ENCODE data around the gene OBSCN. TPM values are rescaled to one million over a fixed set of nuclear protein-coding genes. Genes with fewer than 3 reads are reported as not detected.
A peak's percentile ranks its signal among the peaks of the same experiment; 100 is the strongest.

Gene OBSCN
- total RNA-seq, 1 donor from 2014 or later = 22.3 TPM

GRCh38 chr1:228376651-228377631 is 169.1 kb downstream of the OBSCN start:
- DNase-seq = no peak
- Mint-ChIP-seq H3K36me3 (ENCODE audit: low read depth) (no peaks in the 10 kb centered on the region), H3K4me3 (no peak overlapping the region), H3K27me3 (peaks cover 26% of the 10 kb centered on the region), H3K9me3 (no peaks in the 10 kb centered on the region), H3K27ac (no peak overlapping the region), H3K4me1 (peaks cover 6% of the 10 kb centered on the region)
- intact Hi-C loops (cut with micrococcal nuclease) = loop anchor here (5.0 kb wide), 2 partner anchors 125 to 165 kb away; no protein-coding TSS in a partner anchor

GRCh38 chr1:228377664-228378089 is 169.8 kb downstream of the OBSCN start:
- H3K36me3 Mint-ChIP-seq (ENCODE audit: low read depth) = no peaks in the 10 kb centered on the region
- H3K27me3 Mint-ChIP-seq = peaks cover 29% of the 10 kb centered on the region
- peaks cover 6% of the 10 kb centered on the region for H3K4me1 Mint-ChIP-seq
- peak overlapping the region; percentile 22 for H3K4me3 Mint-ChIP-seq
- no peak for DNase-seq
- H3K9me3 Mint-ChIP-seq = no peaks in the 10 kb centered on the region
- H3K27ac Mint-ChIP-seq = no peak overlapping the region
- intact Hi-C loops (cut with micrococcal nuclease) = loop anchor here (2.0 to 5.0 kb wide), 4 partner anchors 79 to 165 kb away; a partner anchor contains a TSS

DNA sequence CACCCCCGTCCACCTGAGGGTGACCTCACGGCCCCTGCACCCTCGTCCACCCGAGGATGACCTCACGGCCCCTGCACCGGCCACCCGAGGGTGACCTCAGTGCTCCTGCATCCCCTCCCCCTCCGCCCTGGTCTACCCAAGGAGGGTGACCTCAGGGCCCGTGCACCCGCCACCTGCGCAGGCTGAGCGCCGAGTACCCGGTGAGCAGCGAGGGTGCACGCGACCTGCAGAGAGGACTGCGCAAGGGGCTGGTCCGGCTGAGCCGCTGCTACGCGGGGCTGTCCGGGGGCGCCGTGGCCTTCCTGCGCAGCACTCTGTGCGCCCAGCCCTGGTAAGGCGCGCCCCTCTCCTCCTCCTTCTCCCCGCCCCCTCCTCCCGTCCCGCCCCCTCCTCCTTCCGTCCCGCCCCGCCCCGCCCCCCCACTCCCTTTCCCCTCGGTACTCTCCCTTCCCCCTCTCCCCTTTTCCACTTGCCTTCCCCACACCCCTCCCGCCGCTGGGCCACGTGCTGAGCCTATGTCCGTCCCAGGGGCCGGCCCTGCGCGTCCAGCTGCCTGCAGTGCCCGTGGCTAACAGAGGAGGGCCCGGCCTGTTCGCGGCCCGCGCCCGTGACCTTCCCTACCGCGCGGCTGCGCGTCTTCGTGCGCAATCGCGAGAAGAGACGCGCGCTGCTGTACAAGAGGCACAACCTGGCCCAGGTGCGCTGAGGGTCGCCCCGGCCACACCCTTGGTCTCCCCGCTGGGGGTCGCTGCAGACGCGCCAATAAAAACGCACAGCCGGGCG is 170.4 kb downstream of the OBSCN start:
- Mint-ChIP-seq H3K9me3 (no peaks in the 10 kb centered on the region), H3K27ac (no peak overlapping the region), H3K36me3 (ENCODE audit: low read depth) (no peaks in the 10 kb centered on the region), H3K27me3 (peaks cover 34% of the 10 kb centered on the region), H3K4me1 (peaks cover 6% of the 10 kb centered on the region), H3K4me3 (peak overlapping the region; percentile 91)
- intact Hi-C loops (cut with micrococcal nuclease) = loop anchor here (2.0 to 5.0 kb wide), 4 partner anchors 79 to 166 kb away; a partner anchor contains a TSS
- peak; percentile 89 for DNase-seq

GRCh38 chr1:228378873-228379460 is 171.1 kb downstream of the OBSCN start:
- Mint-ChIP-seq H3K27me3 (peaks cover 36% of the 10 kb centered on the region), H3K9me3 (no peaks in the 10 kb centered on the region)

GRCh38 chr1:228379666-228380065 is 171.8 kb downstream of the OBSCN start:
- Mint-ChIP-seq H3K4me1 (peaks cover 6% of the 10 kb centered on the region), H3K9me3 (no peaks in the 10 kb centered on the region), H3K4me3 (peak overlapping the region; percentile 48), H3K36me3 (ENCODE audit: low read depth) (no peaks in the 10 kb centered on the region), H3K27ac (no peak overlapping the region), H3K27me3 (peaks cover 36% of the 10 kb centered on the region)
- no peak for DNase-seq
- intact Hi-C loops (cut with micrococcal nuclease) = loop anchor here (2.0 to 5.0 kb wide), 4 partner anchors 77 to 167 kb away; a partner anchor contains a TSS

More at GRCh38 chr1:228378873-228379460, 171.1 kb downstream of the OBSCN start:
- H3K27ac Mint-ChIP-seq = peak overlapping the region; percentile 12
- H3K4me1 Mint-ChIP-seq = peaks cover 6% of the 10 kb centered on the region
- intact Hi-C loops (cut with micrococcal nuclease) = loop anchor here (2.0 to 5.0 kb wide), 4 partner anchors 78 to 167 kb away; a partner anchor contains a TSS
- peak overlapping the region; percentile 91 for H3K4me3 Mint-ChIP-seq
- H3K36me3 Mint-ChIP-seq (ENCODE audit: low read depth) = no peaks in the 10 kb centered on the region
- DNase-seq = no peak

DNA sequence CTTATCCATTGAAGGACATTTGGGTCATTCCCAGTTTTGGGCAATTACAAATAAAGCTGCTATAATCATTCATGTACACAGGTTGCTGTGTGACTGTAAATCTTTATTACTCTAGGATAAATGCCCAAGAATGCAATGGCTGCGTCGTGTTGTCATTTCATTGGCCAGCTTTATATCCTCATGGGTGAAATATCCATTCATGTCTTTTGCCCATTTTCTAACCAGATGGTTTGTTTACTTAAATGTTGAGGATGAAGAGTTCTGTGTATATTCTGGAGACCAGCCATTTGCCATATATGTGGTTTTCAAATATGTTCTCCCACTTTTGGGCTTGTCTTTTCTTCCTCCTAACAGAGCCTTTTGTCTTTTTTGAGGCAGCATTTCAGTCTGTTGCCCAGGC is 173.5 kb downstream of the OBSCN start:
- no peak overlapping the region for H3K4me3 Mint-ChIP-seq
- intact Hi-C loops (cut with micrococcal nuclease) = no loop called here
- no peak overlapping the region for H3K27ac Mint-ChIP-seq
- DNase-seq = no peak
- H3K36me3 Mint-ChIP-seq (ENCODE audit: low read depth) = no peaks in the 10 kb centered on the region
- H3K9me3 Mint-ChIP-seq = no peaks in the 10 kb centered on the region
- H3K27me3 Mint-ChIP-seq = peaks cover 41% of the 10 kb centered on the region
- peaks cover 6% of the 10 kb centered on the region for H3K4me1 Mint-ChIP-seq

DNA sequence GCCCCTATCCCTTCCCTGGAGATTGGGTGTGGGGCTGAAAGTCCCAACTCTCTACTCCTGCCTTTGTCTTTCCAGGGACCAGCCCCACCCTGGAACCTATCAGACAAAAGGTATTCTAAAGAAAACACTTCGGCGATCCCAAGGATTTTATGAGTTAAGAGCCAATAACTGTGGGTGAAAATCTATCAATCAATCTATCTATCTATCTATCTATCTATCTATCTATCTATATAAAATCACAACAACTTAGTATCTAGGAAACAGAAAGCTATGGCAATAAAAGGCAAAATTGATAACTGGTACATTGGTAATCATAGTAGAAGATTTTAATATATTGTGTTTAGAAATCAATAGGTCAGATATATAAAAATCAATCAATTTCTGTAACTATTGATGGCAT is 175.9 kb downstream of the OBSCN start:
- Mint-ChIP-seq H3K27me3 (peaks cover 45% of the 10 kb centered on the region), H3K27ac (no peak overlapping the region), H3K4me1 (peaks cover 5% of the 10 kb centered on the region), H3K9me3 (no peaks in the 10 kb centered on the region), H3K4me3 (no peak overlapping the region), H3K36me3 (ENCODE audit: low read depth) (no peaks in the 10 kb centered on the region)
- intact Hi-C loops (cut with micrococcal nuclease) = no loop called here
- no peak for DNase-seq

DNA sequence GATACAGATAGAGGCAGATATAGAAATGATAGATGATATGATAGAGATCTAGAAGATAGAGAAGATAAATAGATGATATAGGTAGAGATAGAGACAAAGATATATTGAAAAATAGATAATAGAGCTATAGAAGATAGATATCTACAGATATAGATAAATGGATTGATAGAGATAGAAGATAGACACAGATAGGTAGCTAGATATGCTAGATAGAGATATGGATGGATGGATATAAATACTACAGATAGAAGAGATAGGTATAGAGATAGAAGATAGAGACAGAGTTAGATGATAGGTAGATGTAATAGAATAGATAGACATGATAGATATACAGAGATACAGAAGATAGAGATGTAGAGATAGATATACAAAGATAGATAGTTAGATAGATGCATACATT is 177.4 kb downstream of the OBSCN start:
- Mint-ChIP-seq H3K4me3 (no peak overlapping the region), H3K4me1 (no peaks in the 10 kb centered on the region), H3K9me3 (no peaks in the 10 kb centered on the region), H3K27ac (no peak overlapping the region), H3K36me3 (ENCODE audit: low read depth) (no peaks in the 10 kb centered on the region), H3K27me3 (peaks cover 32% of the 10 kb centered on the region)
- no peak for DNase-seq
- intact Hi-C loops (cut with micrococcal nuclease) = no loop called here

DNA sequence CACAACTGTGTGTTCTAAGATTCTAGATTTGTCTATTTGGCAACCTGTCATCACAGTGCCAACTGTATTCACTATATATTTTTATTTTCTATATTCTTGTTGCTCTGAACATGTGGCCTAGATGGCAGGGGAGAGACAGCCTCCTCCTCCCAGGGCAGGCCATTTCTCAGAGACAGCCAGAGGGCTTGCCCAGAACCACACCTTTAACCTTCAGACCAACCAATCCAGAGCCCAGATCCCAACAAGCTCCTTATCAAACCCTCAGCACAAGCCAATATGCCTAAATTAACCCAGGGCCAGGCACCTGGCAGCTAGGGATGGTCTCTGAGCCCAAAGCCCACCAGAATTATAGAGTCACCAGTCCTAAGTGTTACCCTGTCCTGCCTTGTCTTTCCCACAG is 179.5 kb downstream of the OBSCN start:
- peaks cover under 1% of the 10 kb centered on the region for H3K36me3 Mint-ChIP-seq (ENCODE audit: low read depth)
- H3K4me3 Mint-ChIP-seq = no peak overlapping the region
- DNase-seq = no peak
- intact Hi-C loops (cut with micrococcal nuclease) = no loop called here
- no peak overlapping the region for H3K27ac Mint-ChIP-seq
- peaks cover 20% of the 10 kb centered on the region for H3K27me3 Mint-ChIP-seq
- no peaks in the 10 kb centered on the region for H3K4me1 Mint-ChIP-seq
- H3K9me3 Mint-ChIP-seq = no peaks in the 10 kb centered on the region

DNA sequence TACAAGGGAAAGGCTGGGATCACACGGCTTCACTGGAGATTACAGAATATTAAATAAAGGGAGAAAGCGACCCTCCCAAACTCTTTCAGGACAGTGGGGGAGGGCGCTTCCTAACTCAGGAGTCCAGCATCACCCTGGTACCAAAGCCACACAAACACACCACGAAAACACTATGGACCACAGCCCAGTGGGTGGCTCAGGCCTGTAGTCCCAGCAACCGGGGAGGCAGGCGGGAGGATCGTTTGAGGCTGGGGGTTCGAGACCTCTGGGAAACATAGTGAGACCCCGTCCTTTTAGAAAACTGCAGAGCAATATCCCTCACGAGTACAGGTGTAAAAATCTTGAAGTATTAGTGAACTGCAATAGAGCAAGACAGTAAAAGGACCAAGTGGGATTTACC is 182.8 kb downstream of the OBSCN start:
- intact Hi-C loops (cut with micrococcal nuclease) = no loop called here

GRCh38 chr1:228391411-228392020 is 183.7 kb downstream of the OBSCN start:
- Mint-ChIP-seq H3K27ac (no peak overlapping the region), H3K4me1 (no peaks in the 10 kb centered on the region), H3K9me3 (no peaks in the 10 kb centered on the region), H3K36me3 (ENCODE audit: low read depth) (peaks cover 22% of the 10 kb centered on the region), H3K4me3 (no peak overlapping the region), H3K27me3 (peaks cover 3% of the 10 kb centered on the region)
- intact Hi-C loops (cut with micrococcal nuclease) = no loop called here
- no peak for DNase-seq

More for the DNA sequence above, 182.8 kb downstream of the OBSCN start:
- H3K4me1 Mint-ChIP-seq = no peaks in the 10 kb centered on the region
- H3K4me3 Mint-ChIP-seq = no peak overlapping the region
- peaks cover 6% of the 10 kb centered on the region for H3K27me3 Mint-ChIP-seq
- DNase-seq = no peak
- H3K27ac Mint-ChIP-seq = no peak overlapping the region
- no peaks in the 10 kb centered on the region for H3K9me3 Mint-ChIP-seq
- H3K36me3 Mint-ChIP-seq (ENCODE audit: low read depth) = peaks cover 14% of the 10 kb centered on the region

DNA sequence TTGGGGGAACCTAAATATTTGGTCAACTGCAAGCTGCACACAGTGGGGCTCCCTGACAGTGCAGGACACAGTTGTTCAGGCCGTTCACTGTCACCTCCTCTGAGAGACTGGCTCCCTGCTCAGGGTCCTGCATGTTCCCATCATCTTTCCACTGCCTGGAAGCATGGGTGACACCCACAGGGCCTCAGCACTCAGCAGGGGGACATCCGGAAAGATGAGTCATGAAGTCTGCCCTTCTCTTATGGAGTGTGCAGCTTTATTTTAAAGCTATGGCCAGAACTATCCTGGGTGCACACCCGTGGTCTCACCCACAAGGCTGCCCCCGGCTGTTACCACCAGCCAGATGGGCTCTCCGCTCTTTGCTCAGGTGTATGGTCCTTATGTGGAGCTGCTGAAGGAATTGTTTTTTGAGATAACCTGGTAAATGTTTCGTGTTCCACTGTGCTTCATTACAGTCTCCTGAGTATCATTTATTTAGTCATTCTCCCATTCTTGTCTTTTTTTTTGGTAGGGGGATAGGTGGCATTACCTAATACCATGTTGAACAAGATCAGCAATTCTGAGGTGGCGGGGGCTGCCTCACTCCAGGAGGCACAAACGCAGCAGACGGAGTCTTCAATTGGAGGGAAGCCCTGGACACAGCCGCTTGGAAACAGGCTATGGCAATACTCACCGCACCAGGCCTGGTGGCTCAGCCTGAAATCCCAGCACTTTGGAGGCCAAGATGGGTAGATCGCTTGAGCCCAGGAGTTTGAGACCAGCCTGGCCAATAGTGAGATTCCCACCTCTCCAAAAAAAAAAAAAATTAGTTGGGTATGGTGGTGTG is 184.5 kb downstream of the OBSCN start:
- Mint-ChIP-seq H3K36me3 (ENCODE audit: low read depth) (peaks cover 23% of the 10 kb centered on the region), H3K27ac (no peak overlapping the region), H3K4me3 (no peak overlapping the region), H3K27me3 (peaks cover 1% of the 10 kb centered on the region), H3K9me3 (no peaks in the 10 kb centered on the region), H3K4me1 (no peaks in the 10 kb centered on the region)
- intact Hi-C loops (cut with micrococcal nuclease) = no loop called here
- no peak for DNase-seq
